Myocyte (in vitro differentiated cells): ENCODE measurements around the gene HKDC1. TPM values are rescaled to one million over a fixed set of nuclear protein-coding genes. Genes with fewer than 3 reads are reported as not detected.
"Not testable (repeated sequence)": the region's sequence is repeated elsewhere in the genome, so short reads cannot be mapped to it uniquely, and the experiment has no call there.

Experiments
- DNase-seq: peaks from one replicate; pipeline ENCODE4 v3.0.0-alpha.2; 2012; ENCODE audit warnings: low read depth
- total RNA-seq: library from RNA; depleted of rRNA; stranded (reverse); fragments of >200 nt; gene quantifications from 2 replicates; pipeline ENCODE4 v1.2.3, GENCODE V29; 2014

The HKDC1 gene
- total RNA-seq, 1 donor from 2014 or later, result 0.11 TPM

- peak; percentile 5 for DNase-seq
Observed at GRCh38 chr10:69278446-69278963, 58.4 kb downstream of the HKDC1 start, which contains the start of gene HK1. Gene HK1 (plus strand): TSS chr10:69278496.

GRCh38 chr10:69279110-69279509, 59.0 kb downstream of the HKDC1 start:
- no peak for DNase-seq

- DNase-seq, result no peak
Observed at GRCh38 chr10:69281507-69282413, 61.6 kb downstream of the HKDC1 start.

GRCh38 chr10:69284402-69284801, 64.3 kb downstream of the HKDC1 start:
- not testable (repeated sequence) for DNase-seq

GRCh38 chr10:69285699-69286098, 65.6 kb downstream of the HKDC1 start:
- no peak for DNase-seq

DNA sequence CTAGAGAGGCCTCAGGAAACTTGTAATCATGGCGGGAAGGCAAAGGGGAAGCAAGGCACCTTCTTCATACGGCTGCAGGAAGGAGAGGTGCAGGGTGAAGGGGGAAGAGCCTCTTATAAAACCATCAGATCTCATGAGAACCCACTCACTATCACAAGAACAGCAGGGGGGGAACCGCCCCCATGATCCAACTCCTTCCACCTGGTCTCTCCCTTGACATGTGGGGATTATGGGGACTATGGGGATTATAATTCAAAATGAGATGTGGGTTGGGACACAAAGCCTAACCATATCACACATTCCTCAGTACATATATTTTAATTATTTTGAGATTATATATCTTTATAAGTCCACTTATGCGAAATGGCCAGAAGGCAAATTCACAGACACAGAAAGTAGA, 67.0 kb downstream of the HKDC1 start:
- no peak for DNase-seq

GRCh38 chr10:69290993-69291392, 70.9 kb downstream of the HKDC1 start:
- DNase-seq, result no peak

- DNase-seq, result no peak
Observed at GRCh38 chr10:69292459-69292858, 72.3 kb downstream of the HKDC1 start.

DNA sequence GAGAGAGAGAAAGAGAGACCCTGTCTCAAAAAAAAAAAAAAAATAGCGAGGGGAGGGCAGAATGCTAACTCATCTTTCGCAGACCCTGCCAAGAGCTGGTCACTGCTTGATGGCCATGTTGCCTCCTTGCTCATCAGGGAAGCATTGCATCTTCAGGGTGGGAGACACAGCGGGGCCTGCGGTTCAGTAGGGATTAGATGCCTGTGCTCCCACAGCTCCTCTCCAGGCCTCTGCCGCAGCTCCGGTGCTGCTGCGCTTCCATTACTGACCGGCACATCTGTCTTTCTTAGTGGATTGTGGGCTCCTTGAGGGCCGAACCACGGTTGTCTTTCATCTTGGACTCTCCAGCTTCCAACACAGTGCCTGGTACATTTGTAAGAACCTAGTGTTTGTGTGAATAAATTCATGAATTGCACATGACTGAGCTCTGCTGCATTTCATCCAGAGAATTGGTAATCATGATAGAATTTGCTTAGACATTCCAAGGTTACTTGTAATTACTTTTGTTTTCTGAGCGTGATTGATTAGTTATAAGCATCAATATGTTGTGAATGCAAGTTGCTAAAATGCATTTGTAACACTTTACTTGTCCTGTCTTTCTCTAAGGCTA, 75.0 kb downstream of the HKDC1 start:
- DNase-seq, result no peak

GRCh38 chr10:69303632-69304051, 83.5 kb downstream of the HKDC1 start:
- no peak for DNase-seq

DNA sequence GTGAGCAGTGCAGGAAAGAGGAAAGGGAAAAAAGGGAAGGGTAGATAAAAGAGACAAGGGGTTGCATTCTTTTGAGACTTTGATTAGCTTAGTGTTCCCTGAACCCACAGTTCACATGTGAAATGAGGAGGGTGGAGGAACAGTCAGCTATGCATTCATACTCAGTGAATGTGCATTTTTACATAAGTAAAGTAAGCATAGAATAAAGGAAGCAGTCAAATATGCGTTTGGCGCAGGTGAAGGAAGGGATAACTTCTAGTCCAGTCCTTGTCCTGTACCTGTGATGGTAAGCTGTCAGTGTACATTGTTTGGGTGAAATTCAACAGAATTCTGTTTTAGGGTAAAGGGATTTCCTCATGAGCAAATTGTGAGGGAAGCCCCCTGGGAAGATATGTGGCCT, 86.3 kb downstream of the HKDC1 start:
- DNase-seq, result no peak

- DNase-seq, result no peak
Observed at GRCh38 chr10:69307434-69307833, 87.3 kb downstream of the HKDC1 start.

- not testable (repeated sequence) for DNase-seq
Observed at GRCh38 chr10:69308304-69308703, 88.2 kb downstream of the HKDC1 start.

GRCh38 chr10:69311309-69311708, 91.2 kb downstream of the HKDC1 start:
- DNase-seq, result no peak

- no peak for DNase-seq
Observed at GRCh38 chr10:69312528-69312927, 92.4 kb downstream of the HKDC1 start.

DNA sequence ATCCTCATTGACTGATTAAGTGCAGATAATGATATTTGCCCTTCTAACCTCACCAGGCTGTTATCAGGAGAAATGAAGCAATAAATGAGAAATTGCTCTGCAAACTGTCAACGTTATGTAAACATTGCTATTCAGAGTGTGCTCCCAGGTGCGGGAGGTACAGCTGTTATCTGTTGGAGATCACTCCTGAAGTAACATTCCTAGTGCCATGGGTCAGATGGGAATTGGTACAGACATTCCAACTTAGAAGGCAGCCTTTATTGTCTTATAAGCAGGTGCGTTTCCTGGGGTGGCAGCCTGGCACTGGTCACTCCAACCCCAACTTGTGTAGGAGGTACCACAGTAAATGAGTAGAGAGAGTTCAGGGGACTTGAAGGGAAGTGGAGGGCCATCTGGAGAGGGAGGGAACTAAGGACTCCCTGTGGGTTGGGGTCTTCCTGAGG, 95.0 kb downstream of the HKDC1 start:
- no peak for DNase-seq

GRCh38 chr10:69315610-69316312, 95.6 kb downstream of the HKDC1 start:
- DNase-seq, result no peak

DNA sequence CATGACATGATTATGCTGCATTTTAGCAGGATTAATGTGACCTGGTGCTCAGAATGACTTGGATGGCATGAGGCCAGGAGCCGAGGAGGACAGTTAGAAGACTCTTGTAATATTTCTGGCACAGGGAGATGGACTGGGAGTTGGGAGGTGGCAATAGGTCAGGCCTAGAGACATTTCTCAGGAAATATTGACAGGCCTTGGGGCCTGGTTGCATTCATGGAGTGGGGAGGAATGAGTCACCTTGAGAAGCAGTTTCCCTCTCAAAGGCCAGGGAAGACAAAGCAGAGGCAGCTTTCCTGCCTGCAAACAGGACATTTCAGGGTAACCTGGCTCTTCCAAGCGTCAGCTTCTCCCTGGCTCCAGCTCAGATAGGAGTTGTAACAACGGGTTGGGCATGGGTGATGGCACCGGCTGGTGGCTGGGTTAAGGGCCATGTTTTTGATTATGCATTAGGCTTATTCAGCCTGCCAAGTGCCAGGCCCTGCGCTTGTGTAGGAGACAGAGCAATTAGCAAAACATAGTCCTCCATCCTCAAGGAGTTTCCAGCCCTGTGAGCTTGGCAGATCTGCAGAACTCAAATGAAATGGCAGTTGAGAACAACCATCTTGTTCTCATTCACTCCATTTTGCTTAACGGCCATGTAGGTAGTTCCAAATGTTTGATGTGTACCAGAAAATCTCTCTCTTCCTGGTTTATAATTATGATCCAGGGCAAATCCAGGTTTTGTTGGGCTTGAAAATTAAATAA, 96.4 kb downstream of the HKDC1 start:
- DNase-seq, result no peak
